Hepatocyte (in vitro differentiated cells): ENCODE results near the gene PACS1.

Experiments used
- CTCF ChIP-seq: fragments of 200-600 bp; sonication (generic); IDR thresholded peaks from 2 replicates; pipeline ENCODE4 v1.5.1; 2016; ENCODE audit warnings: antibody characterized with exemption, mild to moderate bottlenecking; ENCODE audit not compliant: poor library complexity
- EZH2phosphoT487 ChIP-seq: fragments of 200-600 bp; sonication (generic); IDR thresholded peaks from one replicate; pipeline ENCODE4 v1.6.1; 2018; ENCODE audit warnings: antibody characterized with exemption, mild to moderate bottlenecking, low read depth, moderate library complexity; ENCODE audit not compliant: unreplicated experiment, severe bottlenecking

- TF ChIP-seq EZH2phosphoT487 = no peak
- TF ChIP-seq CTCF = no peak
These were observed 20.2 kb downstream of the PACS1 start for GRCh38 chr11:66090288-66090687.
